Dermis microvascular lymphatic vessel endothelial cell (primary cell): Measurements from ENCODE around the gene BAX. TPM values are rescaled to one million over a fixed set of nuclear protein-coding genes. Genes with fewer than 3 reads are reported as not detected.
A peak's percentile ranks its signal among the peaks of the same experiment; 100 is the strongest.

Experiments
- DNase-seq, 2 donors: peaks; one replicate each; pipeline versions ENCODE4 v3.0.0 to v3.0.0-alpha.2; 2010; ENCODE audit warnings: low read depth in 2 of 2
- total RNA-seq: library from RNA; depleted of rRNA; stranded (reverse); fragments of >200 nt; gene quantifications from 2 replicates; pipeline ENCODE4 v1.2.1, GENCODE V29; 2014

The BAX gene
- total RNA-seq, 1 donor from 2014 or later, result 95.6 TPM

DNA sequence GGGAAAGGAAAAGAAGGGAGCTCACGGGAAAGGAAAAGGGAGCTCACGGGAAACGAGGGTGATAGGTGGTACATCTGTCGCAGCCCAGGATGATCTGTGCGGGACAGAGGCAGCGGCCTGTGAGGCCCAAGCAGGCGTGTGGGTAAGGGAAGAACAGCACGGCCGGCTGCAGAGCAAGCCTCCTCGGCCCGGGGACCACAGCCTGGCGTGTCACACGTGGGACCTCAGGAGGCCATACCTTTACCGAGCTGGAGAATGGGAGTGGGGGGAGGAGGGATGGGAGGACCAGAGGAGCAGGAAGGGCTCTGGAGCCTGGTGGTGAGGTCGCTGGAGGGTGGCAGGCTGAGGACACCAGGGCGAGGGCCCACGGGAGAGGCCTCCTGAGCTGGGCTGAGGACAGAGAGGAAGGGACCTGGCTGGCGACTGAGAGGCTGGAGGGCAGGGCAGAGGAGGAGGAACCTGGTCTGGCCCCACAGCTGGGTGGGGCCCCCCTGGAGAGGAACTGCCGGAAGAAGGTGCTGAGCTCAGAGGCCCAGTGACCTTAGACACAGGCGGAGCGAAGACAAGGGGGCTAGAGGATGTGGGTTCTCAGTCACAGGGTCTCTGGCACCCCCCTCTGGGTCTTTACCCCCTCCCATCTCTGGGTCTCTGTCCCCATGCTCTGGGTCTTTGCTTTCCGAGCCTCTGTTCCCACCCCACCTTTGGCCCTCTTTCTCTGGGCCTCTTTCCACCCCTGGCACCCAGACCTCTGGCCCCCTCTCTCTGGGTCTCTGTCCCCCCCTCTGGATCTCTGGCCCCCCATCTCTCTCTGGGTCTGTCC, 7.6 kb downstream of the BAX start:
- DNase-seq, result no peak

DNA sequence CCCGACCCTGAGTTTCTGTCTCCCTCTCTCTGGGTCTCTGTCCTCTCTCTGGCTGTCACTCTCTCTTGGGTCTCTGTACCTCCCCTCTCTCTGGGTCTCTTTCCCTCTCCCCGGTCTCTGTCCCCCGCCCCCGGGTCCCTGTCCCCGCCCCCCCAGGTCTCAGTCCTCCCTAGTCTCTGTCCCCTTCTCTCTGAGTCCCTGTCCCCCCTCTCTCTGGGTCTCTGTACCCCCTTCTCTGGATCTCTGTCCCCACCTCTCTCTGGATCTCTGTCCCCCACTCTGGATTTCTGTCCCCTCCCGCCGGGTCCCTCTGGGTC, 8.1 kb downstream of the BAX start:
- DNase-seq, result no peak

DNA sequence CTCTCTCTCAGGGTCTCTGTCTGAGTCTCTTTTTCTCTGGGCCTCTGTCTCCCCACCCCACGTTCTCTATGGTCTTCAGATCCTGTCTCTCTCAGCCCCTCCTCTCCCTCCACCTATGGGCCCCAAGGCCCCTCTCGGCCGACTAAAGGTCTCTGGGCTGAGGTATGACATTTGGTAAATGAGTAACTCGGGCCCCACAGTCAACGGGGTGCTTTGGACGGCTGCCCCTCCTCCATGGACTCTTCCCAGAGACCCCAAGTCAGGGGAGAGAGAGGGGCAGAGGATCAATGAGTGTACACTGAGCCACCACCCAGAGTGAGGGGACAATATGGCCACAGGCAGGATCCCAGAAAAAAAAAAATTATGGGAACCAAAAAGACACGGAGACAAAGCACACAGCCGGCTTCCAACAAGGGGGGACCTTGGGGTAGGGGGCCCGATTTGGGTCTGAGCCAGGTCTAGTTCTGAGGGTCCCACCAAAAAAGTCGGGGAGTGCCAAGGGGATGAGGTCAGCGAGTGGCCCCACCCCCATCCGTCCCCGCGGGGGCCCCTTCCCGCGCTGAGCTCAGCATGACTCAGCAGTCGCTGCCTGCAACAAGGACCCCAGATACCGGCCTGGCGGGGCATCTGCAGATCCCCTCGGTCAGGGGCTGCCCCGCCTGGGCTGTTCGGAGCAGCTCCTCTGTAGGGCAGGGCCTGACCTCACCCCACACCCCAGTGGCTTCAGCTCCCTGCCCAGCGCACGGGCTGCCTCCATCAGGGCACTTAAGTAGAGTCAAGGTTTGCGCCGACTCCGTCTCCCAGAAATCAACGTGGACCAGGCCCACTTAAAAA, 8.9 kb downstream of the BAX start:
- peak in 1 of 2 donors; percentile 70 for DNase-seq

DNA sequence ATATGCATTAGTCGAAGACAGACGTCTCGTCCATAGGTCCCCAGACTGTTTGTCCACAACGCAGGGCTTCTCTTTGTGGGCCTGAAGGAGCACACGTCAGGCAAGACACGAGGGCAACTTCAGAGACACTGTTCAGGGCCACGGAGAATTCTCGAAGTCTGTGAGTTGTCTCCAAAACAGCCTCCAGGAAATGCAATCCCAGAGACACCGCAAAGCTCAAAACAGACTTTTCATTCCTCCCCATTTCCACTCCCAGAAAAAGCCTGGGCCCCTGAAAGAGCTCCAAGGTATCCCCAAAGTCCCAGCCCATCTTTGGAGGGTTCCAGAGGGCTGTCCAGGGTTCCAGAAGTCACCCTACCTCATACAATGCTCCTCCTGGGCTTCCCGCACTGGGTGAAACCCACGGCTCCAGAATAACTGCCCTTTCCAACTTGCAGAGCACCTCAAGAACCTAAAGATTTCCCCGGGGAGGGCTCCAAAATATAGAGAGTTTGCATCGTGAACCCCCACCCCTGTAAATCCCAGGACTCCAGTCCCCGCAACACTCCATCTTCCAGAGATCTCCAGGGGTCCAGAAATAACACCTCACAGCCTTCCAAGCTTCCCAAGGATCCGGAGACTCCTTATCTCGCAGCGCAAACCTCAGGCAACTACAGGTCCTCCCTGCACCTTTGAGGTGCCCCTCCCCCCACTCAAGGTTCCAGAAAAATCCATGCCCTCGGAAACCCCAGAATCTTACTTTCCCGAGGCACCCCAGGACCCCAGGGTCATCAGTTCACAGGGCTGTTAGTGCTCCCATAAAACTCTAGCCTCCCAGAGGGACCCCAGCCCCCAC, 9.7 kb downstream of the BAX start:
- DNase-seq, result peak in 1 of 2 donors; percentile 33

DNA sequence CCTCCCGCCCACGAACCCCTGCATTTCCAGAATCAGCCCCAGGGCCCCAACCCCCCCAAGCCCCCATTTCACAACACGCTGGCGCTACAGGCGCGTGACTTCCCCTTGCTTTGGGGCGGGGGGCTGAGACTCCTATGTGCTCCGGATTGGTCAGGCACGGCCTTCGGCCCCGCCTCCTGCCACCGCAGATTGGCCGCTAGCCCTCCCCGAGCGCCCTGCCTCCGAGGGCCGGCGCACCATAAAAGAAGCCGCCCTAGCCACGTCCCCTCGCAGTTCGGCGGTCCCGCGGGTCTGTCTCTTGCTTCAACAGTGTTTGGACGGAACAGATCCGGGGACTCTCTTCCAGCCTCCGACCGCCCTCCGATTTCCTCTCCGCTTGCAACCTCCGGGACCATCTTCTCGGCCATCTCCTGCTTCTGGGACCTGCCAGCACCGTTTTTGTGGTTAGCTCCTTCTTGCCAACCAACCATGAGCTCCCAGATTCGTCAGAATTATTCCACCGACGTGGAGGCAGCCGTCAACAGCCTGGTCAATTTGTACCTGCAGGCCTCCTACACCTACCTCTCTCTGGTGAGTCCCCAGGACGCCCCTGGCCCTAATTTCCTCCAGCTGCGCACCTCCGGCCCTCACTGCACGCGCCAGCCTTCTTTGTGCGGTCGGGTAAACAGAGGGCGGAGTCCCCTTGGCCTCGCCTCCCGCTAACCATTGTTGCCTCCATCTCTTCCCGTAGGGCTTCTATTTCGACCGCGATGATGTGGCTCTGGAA, 10.5 kb downstream of the BAX start, which contains the start of gene FTL:
TSS of gene FTL (plus strand) at position 270 of the 766 bp plus-strand sequence. CDS start at position 469, 199 bp downstream.
- peak; percentile 93 to 97 for DNase-seq

DNA sequence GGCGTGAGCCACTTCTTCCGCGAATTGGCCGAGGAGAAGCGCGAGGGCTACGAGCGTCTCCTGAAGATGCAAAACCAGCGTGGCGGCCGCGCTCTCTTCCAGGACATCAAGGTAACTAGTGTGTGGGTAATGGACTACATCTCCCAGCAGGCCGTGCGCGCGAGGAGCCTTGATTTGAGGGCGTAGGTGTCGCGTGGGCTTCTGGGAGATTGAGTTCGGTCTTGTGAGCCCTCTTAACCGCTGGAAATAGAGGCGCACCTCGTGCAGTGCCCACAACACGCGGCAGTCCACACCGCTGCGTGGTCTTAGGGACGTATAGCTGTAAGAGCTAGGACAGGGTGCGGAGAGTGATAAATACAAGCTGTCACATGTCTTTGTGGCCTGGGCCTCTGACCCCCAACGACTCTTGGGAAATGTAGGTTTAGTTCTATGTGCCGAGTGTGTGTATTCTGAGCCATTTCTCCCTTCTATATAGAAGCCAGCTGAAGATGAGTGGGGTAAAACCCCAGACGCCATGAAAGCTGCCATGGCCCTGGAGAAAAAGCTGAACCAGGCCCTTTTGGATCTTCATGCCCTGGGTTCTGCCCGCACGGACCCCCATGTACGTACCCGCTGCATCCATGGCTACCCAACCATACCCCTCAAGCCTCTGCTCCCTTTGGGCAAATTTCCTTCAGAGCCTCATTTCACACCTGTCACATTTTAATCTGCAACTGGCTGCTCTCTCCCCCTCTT, 11.3 kb downstream of the BAX start:
- DNase-seq, result peak; percentile 63 to 83

DNA sequence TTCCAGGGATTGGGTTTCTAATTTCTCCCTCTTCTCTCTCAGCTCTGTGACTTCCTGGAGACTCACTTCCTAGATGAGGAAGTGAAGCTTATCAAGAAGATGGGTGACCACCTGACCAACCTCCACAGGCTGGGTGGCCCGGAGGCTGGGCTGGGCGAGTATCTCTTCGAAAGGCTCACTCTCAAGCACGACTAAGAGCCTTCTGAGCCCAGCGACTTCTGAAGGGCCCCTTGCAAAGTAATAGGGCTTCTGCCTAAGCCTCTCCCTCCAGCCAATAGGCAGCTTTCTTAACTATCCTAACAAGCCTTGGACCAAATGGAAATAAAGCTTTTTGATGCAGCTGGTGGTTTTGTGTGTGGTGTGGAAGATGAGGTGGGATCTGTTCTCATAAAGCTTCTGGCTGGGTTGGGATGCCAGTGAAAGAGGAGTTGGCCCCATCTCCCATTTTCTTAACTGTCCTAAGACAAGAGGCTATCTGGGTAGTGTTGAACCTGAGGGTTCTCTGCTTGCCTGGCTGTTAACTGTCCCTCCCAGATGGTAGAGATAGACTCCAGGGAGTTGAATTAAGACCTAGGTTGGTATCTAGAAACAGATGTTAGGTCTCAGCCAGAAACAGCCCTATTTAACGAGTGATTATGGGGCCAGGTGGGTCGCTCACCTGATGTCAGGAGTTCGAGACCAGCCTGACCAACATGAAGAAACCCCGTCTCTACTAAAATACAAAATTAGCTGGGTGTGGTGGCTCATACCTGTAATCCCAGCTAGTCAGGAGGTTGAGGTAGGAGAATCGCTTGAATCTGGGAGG, 12.1 kb downstream of the BAX start:
- no peak for DNase-seq

DNA sequence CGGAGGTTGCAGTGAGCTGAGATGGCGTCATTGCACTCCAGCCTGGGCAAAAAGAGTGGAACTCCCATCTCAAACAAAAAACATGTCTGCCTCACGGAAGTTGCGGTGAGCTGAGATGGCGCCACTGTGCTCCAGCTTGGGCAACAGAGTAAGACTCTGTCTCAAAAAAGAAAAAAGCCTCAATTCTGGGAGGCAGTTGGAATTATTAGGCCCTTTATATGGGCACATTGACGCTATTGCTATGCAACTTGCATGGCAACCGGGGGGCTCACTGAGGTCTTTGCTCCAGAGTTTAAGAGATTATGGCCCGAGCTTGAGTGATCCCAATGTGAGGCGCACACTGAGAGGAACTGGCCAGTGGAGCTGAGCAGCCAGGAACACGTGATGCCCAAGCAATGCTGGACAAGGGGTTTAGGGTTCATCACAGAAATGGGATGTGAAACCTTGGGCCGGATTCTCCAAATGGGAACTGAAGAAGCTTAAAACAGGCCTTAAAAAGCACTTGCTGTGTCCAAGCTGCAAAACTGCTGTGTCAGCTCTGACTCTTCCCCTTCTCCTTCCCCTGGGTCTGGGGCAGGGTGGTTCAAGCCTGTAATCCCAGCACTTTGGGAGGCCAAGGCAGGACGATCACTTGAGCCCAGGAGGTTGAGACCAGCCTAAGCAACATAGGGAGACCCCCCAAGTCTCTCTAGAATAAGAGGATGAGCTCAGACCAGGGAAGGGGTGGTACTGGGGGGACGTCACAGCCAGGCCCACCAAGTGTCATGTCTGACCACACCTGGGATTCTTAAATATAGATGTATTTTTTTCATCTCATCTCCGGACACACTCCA, 12.9 kb downstream of the BAX start:
- DNase-seq, result no peak

DNA sequence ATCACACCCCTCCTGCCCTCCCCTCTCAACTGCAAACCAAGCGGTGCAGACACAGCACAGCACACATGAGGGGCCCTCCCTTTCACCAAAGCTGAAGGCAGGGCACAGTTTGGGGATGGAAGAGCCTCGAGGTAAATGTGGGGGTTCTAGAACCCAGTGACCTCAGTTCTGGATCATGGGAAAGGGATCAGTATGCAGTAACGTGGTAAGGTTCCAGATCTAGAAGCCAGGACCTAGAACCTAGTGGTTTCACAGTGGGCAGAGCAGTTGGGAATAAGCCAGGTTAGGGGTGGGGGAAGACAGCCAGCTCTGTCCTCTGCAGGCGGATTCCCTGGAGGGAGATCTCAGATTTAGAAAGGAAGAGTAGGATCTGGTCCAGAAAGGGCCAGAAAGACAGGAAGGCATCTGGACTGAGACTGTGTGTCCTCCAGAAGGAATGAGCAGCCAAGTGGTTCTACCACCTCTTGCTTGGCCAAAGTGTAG, 13.5 kb downstream of the BAX start:
- DNase-seq, result no peak

DNA sequence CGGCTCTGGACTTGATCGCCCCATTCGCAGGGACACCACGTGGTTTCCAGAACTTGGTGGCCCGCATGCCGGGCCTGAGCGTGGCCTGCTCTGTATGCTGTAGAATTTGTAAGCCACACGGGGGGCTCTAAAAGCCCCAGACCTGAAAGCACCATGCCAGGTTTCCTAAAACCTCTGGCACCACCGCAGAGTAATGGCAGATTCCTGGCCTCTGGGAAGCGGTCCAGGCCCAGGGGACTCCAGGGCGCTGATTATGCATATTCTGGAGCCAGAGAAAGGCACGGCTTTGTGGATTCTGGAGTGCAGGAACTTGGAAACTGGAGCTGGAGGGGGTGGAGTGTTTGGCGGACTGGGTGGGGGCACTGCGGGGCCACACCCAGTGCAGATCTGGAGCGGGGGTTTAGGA, 14.1 kb downstream of the BAX start:
- DNase-seq, result no peak

DNA sequence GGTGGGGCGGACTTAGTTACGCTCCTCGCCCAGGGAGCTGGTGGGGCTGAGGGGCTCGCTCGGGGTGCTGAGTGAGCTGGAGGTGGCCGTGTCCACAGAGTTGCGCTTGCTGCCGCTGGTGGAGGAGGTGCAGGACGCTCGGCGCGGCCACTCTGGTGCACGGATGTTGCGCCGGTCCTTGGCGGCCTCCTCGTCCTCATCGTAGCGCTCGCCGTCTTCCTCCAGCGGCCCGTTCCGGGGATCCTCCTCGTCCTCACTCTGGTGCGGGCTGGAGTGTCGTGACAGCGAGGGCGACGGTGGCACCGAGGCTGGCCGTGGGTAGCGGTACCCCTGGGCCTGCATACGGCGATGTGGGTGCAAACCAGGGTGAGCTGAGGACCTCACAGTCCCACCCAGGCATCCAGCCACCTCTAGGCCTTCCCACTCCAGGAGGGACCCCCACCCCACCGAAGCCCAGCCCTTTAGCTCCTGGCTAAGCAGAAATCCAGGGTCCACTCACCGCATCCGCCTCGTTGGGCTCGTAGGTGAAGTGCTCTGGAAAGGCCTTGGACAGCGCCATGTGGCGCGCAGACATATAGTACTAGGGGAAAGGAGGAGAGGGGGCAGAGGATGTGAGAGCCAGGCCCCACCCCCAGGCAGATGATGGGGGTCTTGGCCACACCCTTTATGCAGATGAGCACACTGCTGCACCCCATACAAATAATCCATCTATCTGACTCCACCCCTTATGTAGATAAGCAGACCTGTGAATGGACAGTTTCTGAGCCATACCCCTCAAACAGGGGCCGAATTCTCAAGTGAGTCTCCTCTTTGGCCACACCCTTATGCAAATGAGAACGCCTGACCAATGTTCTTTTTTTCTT, 14.8 kb downstream of the BAX start:
- peak in 1 of 2 donors; percentile 48 for DNase-seq

DNA sequence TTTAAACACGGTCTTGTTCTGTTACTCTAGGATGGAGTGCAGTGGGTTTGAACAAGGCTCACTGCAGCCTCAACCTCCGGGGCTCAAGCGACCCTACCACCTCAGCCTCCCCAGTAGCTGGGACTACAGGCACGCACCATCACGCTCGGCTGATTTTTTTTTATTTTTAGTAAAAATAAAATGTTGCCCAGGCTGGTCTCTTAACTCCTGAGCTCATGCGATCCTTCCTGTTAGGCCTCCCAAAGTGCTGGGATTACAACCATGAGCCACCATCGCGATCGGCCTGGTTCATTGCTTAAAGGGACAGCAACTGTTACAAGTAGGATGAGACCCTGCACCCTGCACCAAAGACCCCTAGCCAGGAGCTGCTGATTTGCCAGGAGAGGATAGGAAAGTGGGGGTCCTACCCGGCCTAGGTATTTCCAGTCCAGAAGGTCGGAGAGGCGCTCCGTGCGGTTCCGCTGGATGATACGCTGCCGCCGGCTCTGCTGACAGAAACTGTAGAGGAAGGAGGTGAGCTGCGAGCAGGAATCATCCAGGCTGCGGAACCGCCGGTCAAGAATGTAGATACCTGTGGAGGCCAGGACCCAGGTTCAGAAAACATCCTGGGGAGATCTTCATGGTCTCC, 15.6 kb downstream of the BAX start:
- DNase-seq, result no peak

DNA sequence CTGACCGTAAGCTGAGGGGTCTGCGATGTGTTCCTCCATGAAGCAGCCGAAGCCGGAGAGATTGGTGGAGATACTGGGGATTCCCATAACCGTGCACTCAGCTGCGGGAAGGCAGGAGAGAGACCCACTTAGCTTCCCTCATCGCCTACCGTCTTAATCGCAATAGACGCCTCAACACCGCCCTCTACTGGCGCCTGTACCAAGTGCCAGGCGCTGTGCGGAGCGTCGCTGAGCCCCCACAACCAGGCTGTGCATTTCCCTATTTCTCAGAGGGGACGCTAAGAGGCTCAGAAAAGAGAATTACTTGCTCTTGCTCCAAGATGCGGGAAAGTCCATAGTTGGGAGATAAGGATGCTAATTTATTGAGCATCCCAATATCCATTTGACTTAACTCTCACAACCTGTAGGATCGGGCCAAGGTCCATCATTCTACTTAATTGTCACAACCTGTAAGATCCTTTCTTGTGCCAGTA, 16.3 kb downstream of the BAX start:
- DNase-seq, result peak; percentile 51 to 86

DNA sequence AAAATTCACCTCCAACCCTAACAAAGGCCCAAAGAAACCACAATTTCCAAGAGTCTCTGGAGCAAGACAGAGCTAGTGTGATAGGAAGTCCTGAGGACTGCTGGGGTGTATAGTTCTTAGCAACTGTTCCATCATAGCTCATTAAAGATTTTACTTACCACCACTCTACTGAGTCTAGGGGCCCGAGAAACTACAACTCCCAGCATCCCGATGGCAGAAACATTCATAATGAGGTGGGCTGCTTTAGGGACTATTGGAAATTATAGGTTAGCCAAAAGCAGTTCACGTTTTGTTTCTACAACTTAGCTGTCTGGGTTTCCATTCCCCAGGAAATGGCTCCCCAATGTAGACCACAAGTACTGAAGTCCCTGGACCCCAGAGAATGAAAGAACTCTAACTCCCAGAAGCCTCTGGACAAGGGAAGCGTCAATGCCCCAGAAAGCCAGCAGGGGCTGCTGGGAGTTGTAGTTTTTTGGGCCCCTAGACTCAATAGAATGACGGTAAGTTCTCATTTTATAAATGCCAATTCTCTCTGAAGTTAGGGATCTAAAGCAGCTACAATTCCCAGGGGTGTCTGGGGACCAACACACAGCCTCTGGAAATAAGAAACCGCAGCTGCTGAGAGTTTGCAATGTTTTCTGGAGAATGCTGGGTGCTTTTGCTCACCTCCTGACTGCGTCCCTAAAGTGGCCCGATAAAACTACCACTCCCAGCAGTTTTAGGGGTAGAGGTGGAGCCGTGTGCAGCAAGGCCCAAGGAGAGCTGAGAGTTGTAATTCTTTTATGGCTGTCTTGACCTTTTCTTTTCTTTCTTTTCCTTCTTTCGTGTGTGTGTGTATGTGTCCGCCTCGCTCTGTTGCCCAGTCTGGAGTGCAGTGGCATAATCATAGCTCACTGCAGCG, 21.5 kb downstream of the BAX start:
- DNase-seq, result peak in 1 of 2 donors; percentile 44

DNA sequence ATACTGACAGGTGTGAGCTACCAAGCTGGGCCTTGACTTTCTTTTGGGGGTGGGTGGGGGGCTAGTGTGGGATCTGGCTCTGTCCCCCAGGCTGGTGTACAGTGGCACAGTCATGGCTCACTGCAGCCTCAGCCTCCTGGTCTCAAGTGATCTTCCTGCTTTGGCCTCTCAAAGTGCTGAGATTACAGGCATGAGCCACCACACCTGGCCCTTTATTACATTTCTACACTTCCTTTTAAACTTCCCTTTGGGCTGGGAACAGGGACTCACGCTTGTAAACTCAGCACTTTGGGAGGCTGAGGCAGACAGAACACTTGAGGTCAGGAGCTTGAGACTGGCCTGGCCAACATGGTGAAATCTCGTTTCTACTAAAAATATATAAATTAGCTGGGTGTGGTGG, 22.4 kb downstream of the BAX start:
- no peak for DNase-seq

DNA sequence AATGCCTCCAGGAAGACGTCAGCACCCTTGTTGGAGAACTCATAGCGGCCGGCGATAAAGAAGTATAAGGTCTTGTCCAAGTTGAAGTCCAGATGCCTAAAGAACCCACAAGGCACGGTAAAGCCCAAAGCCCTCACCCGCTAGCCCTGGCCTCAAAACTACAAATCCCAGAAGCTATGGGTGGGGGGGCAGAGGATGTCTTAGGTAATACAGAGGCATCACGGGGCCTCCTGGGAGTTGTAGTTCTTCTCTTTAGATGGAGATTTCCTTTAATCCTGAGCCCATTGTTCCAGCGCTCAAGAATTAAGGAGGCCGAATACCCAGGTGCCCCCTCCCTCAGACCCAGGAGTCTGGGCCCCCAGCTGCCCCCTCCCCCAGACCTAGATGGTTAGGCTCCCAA, 27.6 kb downstream of the BAX start:
- no peak for DNase-seq
